Osteoblast (primary cell): ENCODE data around the gene OVCH1. TPM values are rescaled to one million over a fixed set of nuclear protein-coding genes. Genes with fewer than 3 reads are reported as not detected.

ENCODE experiments used
- DNase-seq: peaks from one replicate; pipeline ENCODE4 v3.0.0; 2011; ENCODE audit warnings: low spot score, mixed read lengths; ENCODE audit not compliant: insufficient read length; ENCODE audit errors: missing footprints
- H2AFZ ChIP-seq: 2 replicates; pipeline ENCODE4 v1.6.0; 2011; ENCODE audit warnings: mild to moderate bottlenecking, low read length
- H3K27ac ChIP-seq: 2 replicates; pipeline ENCODE4 v1.5.1; 2011; ENCODE audit warnings: mild to moderate bottlenecking, low read depth, low read length, moderate library complexity
- H3K27me3 ChIP-seq: 2 replicates; pipeline ENCODE4 v1.6.0; 2012; ENCODE audit warnings: mild to moderate bottlenecking, control low read depth, inconsistent platforms, low read length, moderate library complexity; ENCODE audit not compliant: insufficient read depth
- H3K36me3 ChIP-seq: 2 replicates; pipeline ENCODE4 v1.5.1; 2011; ENCODE audit warnings: mild to moderate bottlenecking, low read length, control low read depth, moderate library complexity; ENCODE audit not compliant: insufficient read depth
- H3K4me1 ChIP-seq: 2 replicates; pipeline ENCODE4 v1.5.1; 2011; ENCODE audit warnings: mild to moderate bottlenecking, low read length, control low read depth, moderate library complexity; ENCODE audit not compliant: insufficient read depth
- H3K4me2 ChIP-seq: 2 replicates; pipeline ENCODE4 v1.6.0; 2011; ENCODE audit warnings: mild to moderate bottlenecking, low read length; ENCODE audit not compliant: insufficient read depth
- H3K4me3 ChIP-seq: fragments of 200-600 bp; sonication (generic); 3 replicates; pipeline ENCODE4 v1.5.1; 2012; ENCODE audit warnings: mild to moderate bottlenecking, low read length, inconsistent platforms; ENCODE audit not compliant: insufficient read depth
- H3K79me2 ChIP-seq: 2 replicates; pipeline ENCODE4 v1.6.0; 2012; ENCODE audit warnings: mild to moderate bottlenecking, low read length, control low read depth, inconsistent platforms; ENCODE audit not compliant: insufficient read depth
- H3K9me3 ChIP-seq: 2 replicates; pipeline ENCODE4 v1.5.1; 2011; ENCODE audit warnings: low read depth, low read length, control low read depth
- H4K20me1 ChIP-seq: 2 replicates; pipeline ENCODE4 v1.6.0; 2012; ENCODE audit warnings: mild to moderate bottlenecking, low read length, control low read depth; ENCODE audit not compliant: insufficient read depth
- total RNA-seq: library from RNA; depleted of rRNA; stranded (reverse); fragments of >200 nt; gene quantifications from 2 replicates; pipeline ENCODE4 v1.2.3, GENCODE V29; 2012
- TF ChIP-seq, protein P1 (sequence below): IDR thresholded peaks from 2 replicates; pipeline ENCODE4 v1.5.1; 2011; ENCODE audit warnings: mild to moderate bottlenecking, low read depth, low read length, moderate library complexity; ENCODE audit errors: extremely low read depth

The OVCH1 gene
- under 0.01 and 0.29 TPM in 2 replicates for total RNA-seq

GRCh38 chr12:29497588-29497987 is at the start of gene OVCH1:
Gene OVCH1 (minus strand): TSS chr12:29497686. CDS start chr12:29497686, 0 bp downstream.
- no peaks in the 10 kb centered on the region for H3K9me3 ChIP-seq
- no peaks in the 10 kb centered on the region for H3K4me1 ChIP-seq
- no peak within 1 kb of the TSS for H3K4me2 ChIP-seq
- no peaks in the 10 kb centered on the region for H3K79me2 ChIP-seq
- DNase-seq: no peak
- H3K27me3 ChIP-seq: no peaks in the 10 kb centered on the region
- TF ChIP-seq, protein P1, sequence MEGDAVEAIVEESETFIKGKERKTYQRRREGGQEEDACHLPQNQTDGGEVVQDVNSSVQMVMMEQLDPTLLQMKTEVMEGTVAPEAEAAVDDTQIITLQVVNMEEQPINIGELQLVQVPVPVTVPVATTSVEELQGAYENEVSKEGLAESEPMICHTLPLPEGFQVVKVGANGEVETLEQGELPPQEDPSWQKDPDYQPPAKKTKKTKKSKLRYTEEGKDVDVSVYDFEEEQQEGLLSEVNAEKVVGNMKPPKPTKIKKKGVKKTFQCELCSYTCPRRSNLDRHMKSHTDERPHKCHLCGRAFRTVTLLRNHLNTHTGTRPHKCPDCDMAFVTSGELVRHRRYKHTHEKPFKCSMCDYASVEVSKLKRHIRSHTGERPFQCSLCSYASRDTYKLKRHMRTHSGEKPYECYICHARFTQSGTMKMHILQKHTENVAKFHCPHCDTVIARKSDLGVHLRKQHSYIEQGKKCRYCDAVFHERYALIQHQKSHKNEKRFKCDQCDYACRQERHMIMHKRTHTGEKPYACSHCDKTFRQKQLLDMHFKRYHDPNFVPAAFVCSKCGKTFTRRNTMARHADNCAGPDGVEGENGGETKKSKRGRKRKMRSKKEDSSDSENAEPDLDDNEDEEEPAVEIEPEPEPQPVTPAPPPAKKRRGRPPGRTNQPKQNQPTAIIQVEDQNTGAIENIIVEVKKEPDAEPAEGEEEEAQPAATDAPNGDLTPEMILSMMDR: no peak
- H3K27ac ChIP-seq: no peak within 1 kb of the TSS
- H4K20me1 ChIP-seq: no peaks in the 10 kb centered on the region
- H2AFZ ChIP-seq: no peak within 1 kb of the TSS
- H3K4me3 ChIP-seq: no peak within 1 kb of the TSS
- H3K36me3 ChIP-seq: no peaks in the 10 kb centered on the region

GRCh38 chr12:29547151-29547632 is 49.7 kb upstream of the OVCH1 start:
- H4K20me1 ChIP-seq: no peaks in the 10 kb centered on the region
- no peaks in the 10 kb centered on the region for H3K4me1 ChIP-seq
- H2AFZ ChIP-seq: no peak overlapping the region
- H3K9me3 ChIP-seq: no peaks in the 10 kb centered on the region
- H3K27me3 ChIP-seq: no peaks in the 10 kb centered on the region
- no peak overlapping the region for H3K27ac ChIP-seq
- no peak overlapping the region for H3K4me2 ChIP-seq
- H3K79me2 ChIP-seq: no peaks in the 10 kb centered on the region
- TF ChIP-seq, protein P1: no peak
- no peak overlapping the region for H3K4me3 ChIP-seq
- no peaks in the 10 kb centered on the region for H3K36me3 ChIP-seq
- DNase-seq: no peak

GRCh38 chr12:29546000-29546399 is 48.5 kb upstream of the OVCH1 start:
- Histone ChIP-seq H3K4me3 (no peak overlapping the region), H3K27ac (no peak overlapping the region), H3K4me2 (no peak overlapping the region), H3K27me3 (no peaks in the 10 kb centered on the region), H3K36me3 (no peaks in the 10 kb centered on the region), H3K79me2 (no peaks in the 10 kb centered on the region), H4K20me1 (no peaks in the 10 kb centered on the region), H2AFZ (no peak overlapping the region), H3K4me1 (no peaks in the 10 kb centered on the region), H3K9me3 (no peaks in the 10 kb centered on the region)
- DNase-seq: no peak
- TF ChIP-seq, protein P1: no peak

DNA sequence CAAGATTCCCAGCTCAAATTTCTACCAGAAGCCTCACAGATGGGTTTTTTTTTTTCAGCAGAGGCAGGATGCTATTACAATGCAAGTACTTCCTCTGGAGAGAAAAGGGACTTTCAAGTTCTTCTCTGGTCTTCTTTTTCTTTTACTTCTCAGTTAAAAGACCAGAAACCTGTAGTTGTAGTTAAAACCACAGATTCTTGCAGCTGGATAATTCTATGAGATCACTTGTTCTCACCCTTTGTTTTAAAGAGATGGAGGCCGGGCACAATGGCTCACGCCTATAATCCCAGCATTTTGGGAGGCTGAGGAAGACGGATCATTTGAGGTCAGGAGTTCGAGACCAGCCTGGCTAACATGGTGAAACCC is 47.6 kb upstream of the OVCH1 start:
- Histone ChIP-seq H3K27ac (no peak overlapping the region), H3K36me3 (no peaks in the 10 kb centered on the region), H3K4me1 (no peaks in the 10 kb centered on the region), H4K20me1 (no peaks in the 10 kb centered on the region), H3K27me3 (no peaks in the 10 kb centered on the region), H3K4me2 (no peak overlapping the region), H3K4me3 (no peak overlapping the region), H3K9me3 (no peaks in the 10 kb centered on the region), H3K79me2 (no peaks in the 10 kb centered on the region), H2AFZ (no peak overlapping the region)
- DNase-seq: no peak
- TF ChIP-seq, protein P1: no peak
